ENCODE results near the gene HMGXB4.

DNA sequence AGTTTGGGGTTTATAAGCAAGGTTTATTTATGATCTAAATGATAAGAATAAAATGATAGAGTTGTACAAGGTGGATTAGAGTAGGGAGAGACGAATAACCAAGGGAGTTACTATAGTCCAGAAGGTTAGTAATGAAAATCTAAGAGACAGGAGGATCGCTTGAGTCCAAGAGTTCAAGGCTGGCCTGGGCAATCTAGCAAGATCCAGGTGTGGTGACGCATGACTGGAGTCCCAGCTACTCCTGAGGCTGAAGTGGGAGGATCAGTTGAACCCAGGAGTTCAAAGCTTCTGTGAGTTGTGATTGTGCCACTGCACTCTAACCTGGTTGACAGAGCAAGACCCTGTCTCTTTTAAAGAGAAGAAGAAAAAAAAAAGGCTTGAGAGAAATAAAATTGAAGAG lies 12.3 kb downstream of the HMGXB4 start:
- TF ChIP-seq EZH2phosphoT487 (conservative IDR thresholded peaks at IDR 0.05; ENCODE audit: low read length): no peak
- TF ChIP-seq, protein P1, sequence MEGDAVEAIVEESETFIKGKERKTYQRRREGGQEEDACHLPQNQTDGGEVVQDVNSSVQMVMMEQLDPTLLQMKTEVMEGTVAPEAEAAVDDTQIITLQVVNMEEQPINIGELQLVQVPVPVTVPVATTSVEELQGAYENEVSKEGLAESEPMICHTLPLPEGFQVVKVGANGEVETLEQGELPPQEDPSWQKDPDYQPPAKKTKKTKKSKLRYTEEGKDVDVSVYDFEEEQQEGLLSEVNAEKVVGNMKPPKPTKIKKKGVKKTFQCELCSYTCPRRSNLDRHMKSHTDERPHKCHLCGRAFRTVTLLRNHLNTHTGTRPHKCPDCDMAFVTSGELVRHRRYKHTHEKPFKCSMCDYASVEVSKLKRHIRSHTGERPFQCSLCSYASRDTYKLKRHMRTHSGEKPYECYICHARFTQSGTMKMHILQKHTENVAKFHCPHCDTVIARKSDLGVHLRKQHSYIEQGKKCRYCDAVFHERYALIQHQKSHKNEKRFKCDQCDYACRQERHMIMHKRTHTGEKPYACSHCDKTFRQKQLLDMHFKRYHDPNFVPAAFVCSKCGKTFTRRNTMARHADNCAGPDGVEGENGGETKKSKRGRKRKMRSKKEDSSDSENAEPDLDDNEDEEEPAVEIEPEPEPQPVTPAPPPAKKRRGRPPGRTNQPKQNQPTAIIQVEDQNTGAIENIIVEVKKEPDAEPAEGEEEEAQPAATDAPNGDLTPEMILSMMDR (IDR thresholded peaks at IDR 0.05; ENCODE audit: insufficient read depth, low read length, poor library complexity, severe bottlenecking): no peak
